DND-41 (cell line): Measurements from ENCODE around the gene RGS5.

Experiments used
- EZH2 ChIP-seq: IDR thresholded peaks from 3 replicates; pipeline ENCODE4 v1.6.1; 2012; ENCODE audit warnings: borderline replicate concordance, low read depth, mild to moderate bottlenecking, moderate library complexity, low read length, inconsistent platforms; ENCODE audit not compliant: severe bottlenecking
- TF ChIP-seq, protein P1 (sequence below): IDR thresholded peaks from 2 replicates; pipeline ENCODE4 v1.5.1; 2012; ENCODE audit warnings: borderline replicate concordance, low read length, moderate library complexity, mild to moderate bottlenecking; ENCODE audit not compliant: poor library complexity, severe bottlenecking; ENCODE audit errors: extremely low read depth

DNA sequence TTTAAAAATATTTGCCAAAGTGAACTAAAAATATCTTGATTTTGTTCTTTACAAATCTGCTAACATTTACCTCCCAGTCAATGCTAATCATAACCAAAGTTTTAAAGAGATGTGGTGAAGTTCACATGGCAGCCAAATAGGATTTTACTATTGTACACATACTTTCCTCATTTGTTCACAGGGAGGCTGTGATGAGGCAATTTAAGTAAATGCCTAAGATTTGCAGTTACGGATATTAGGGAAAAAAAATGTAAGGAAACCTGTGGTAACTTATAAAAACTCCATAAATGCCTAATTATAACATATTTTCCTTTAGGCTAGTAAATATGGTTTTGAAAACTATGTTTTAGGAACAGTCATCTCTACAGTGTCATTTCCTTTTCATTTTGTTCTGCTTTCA lies 32.4 kb downstream of the RGS5 start:
- TF ChIP-seq, protein P1, sequence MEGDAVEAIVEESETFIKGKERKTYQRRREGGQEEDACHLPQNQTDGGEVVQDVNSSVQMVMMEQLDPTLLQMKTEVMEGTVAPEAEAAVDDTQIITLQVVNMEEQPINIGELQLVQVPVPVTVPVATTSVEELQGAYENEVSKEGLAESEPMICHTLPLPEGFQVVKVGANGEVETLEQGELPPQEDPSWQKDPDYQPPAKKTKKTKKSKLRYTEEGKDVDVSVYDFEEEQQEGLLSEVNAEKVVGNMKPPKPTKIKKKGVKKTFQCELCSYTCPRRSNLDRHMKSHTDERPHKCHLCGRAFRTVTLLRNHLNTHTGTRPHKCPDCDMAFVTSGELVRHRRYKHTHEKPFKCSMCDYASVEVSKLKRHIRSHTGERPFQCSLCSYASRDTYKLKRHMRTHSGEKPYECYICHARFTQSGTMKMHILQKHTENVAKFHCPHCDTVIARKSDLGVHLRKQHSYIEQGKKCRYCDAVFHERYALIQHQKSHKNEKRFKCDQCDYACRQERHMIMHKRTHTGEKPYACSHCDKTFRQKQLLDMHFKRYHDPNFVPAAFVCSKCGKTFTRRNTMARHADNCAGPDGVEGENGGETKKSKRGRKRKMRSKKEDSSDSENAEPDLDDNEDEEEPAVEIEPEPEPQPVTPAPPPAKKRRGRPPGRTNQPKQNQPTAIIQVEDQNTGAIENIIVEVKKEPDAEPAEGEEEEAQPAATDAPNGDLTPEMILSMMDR: no peak
- TF ChIP-seq EZH2: no peak
